ENCODE results near the gene MXD3. TPM values are rescaled to one million over a fixed set of nuclear protein-coding genes. Genes with fewer than 3 reads are reported as not detected.

MXD3 gene
- total and polyA plus RNA-seq, 10 of the 15 experiments (the other 5 are each of a cell fraction or from before 2014, with no cell fraction given) = 0.24 to 29.8 (median 13.5) TPM

GRCh38 chr5:177264178-177264577 is 47.5 kb downstream of the MXD3 start:
- peaks cover 11 to 34% of the 10 kb centered on the region in 2 experiments for H3K36me3 ChIP-seq (ENCODE audit: control insufficient read depth in 2 of 2, insufficient read depth in 2 of 2, low read length in 1 of 2)
- in situ Hi-C loops (cut with MboI) = no loop called here
- RAD21 ChIA-PET (ENCODE audit: unreplicated experiment) = interaction anchor here (0.9 to 1.2 kb wide), 2 partner anchors 125 to 150 kb away, joined by 3 to 4 read pairs; no protein-coding TSS in a partner anchor
- no peaks in the 10 kb centered on the region for H3K79me2 ChIP-seq (ENCODE audit: control insufficient read depth, insufficient read depth, low read length)
- intact Hi-C loops (cut with micrococcal nuclease; ENCODE audit: unreplicated experiment) = loop anchor here (5.0 kb wide), 1 partner anchor 152 kb away; no protein-coding TSS in a partner anchor
- SMC1A ChIA-PET (ENCODE audit: uncharacterized antibody, unreplicated experiment) = interaction anchor here (1.0 to 3.0 kb wide), 5 partner anchors 9 to 150 kb away, joined by 3 to 11 read pairs (median 3); no protein-coding TSS in a partner anchor
- H4K20me1 ChIP-seq (ENCODE audit: control insufficient read depth, insufficient read depth) = no peaks in the 10 kb centered on the region
- WGBS (ENCODE audit: insufficient coverage, insufficient replicate concordance, low lambda C conversion rate, missing lambda C conversion rate) = 100% methylated on average over 1 of the region's 1 CpG
- CTCF ChIA-PET = interaction anchor here (1.0 to 2.7 kb wide), 6 partner anchors 9 to 152 kb away, joined by 4 to 13 read pairs (median 5); no protein-coding TSS in a partner anchor
- no peaks in the 10 kb centered on the region for H3K27me3 ChIP-seq (replicated peaks in 1 of 2; ENCODE audit: control insufficient read depth in 2 of 2, insufficient read depth in 2 of 2, low read length in 1 of 2)
- H3K4me1 ChIP-seq (ENCODE audit: control insufficient read depth, insufficient read depth, low read length) = no peaks in the 10 kb centered on the region
- no peak for FAIRE-seq
- no peak for DNase-seq (ENCODE audit: low read depth, low spot score)
- no peak overlapping the region for H3K27ac ChIP-seq (ENCODE audit: control insufficient read depth, insufficient read depth)
- H3K4me3 ChIP-seq = no peak overlapping the region
- TF ChIP-seq ZZZ3 (IDR thresholded peaks at IDR 0.05; ENCODE audit: control insufficient read depth, insufficient read length, low read depth) = no peak
- TF ChIP-seq SKIL (IDR thresholded peaks at IDR 0.05; ENCODE audit: low read depth, poor library complexity, severe bottlenecking) = no peak
- no peak for TF ChIP-seq SPI1 (IDR thresholded peaks at IDR 0.05; ENCODE audit: borderline replicate concordance, insufficient read depth, low read depth, low read length)
- no peak for TF ChIP-seq ELK1 (IDR thresholded peaks at IDR 0.05; ENCODE audit: low read depth, low read length)
- TF ChIP-seq CREM (IDR thresholded peaks at IDR 0.05; ENCODE audit: low read depth) = no peak
- no peak for TF ChIP-seq ZNF622 (IDR thresholded peaks at IDR 0.05)
- TF ChIP-seq NKRF (conservative IDR thresholded peaks at IDR 0.05) = no peak
- no peak for TF ChIP-seq CUX1 (IDR thresholded peaks at IDR 0.05; ENCODE audit: insufficient replicate concordance, low read depth, low read length)
- TF ChIP-seq BHLHE40 (IDR thresholded peaks at IDR 0.05; ENCODE audit: borderline replicate concordance in 1 of 2, low read depth in 2 of 2, low read length in 1 of 2) = no peak
- TF ChIP-seq KAT2A (conservative IDR thresholded peaks at IDR 0.05; ENCODE audit: control insufficient read depth, low read depth, low read length) = no peak
- TF ChIP-seq BRCA1 (IDR thresholded peaks at IDR 0.05; ENCODE audit: low read depth, low read length) = no peak
- no peak for TF ChIP-seq TCF7 (IDR thresholded peaks at IDR 0.05; ENCODE audit: borderline replicate concordance)
- POLR2A ChIA-PET = interaction anchor here (0.7 kb wide), 1 partner anchor 13 kb away, joined by 8 read pairs; no protein-coding TSS in a partner anchor
- no peak for ATAC-seq
- H3K9me3 ChIP-seq (replicated peaks; ENCODE audit: control insufficient read depth, insufficient read depth, low read length) = no peaks in the 10 kb centered on the region
- no TSS peak for BruUV-seq (replicated peaks)
- no peak overlapping the region for H3K9ac ChIP-seq (ENCODE audit: control insufficient read depth, insufficient read depth, low read length)
- H3K4me2 ChIP-seq (ENCODE audit: control insufficient read depth, insufficient read depth) = no peak overlapping the region
- H2AFZ ChIP-seq (ENCODE audit: control insufficient read depth, low read depth, low read length) = no peak overlapping the region

Data from GM12878 (cell line).